ENCODE data around the gene PTH2R.

PTH2R gene

DNA sequence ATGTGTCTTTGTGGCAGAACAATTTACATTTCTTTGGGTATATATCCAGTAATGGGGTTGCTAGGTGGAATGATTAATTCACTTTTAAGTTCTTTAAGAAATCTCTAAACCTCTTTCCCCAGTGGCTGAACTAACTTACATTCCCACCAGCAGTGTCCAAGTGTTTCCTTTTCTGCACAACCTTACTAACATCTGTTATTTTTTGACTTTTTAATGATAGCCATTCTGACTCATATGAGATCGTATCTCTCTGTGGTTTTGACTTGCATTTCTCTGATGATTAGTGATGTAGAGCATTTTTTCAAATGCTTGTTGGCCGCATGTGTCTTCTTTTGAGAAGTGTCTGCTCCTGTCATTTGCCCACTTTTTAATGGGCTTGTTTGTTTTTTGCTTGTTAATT lies 43.1 kb upstream of the PTH2R start:
- no peaks in the 10 kb centered on the region for H3F3A ChIP-seq (ENCODE audit: control insufficient read depth, insufficient read depth)
- no peak overlapping the region for H3K4me2 ChIP-seq (ENCODE audit: low read length)
- peaks cover 4% of the 10 kb centered on the region for H3K9me3 ChIP-seq (ENCODE audit: control insufficient read depth, insufficient read depth, low read length)
- no peak for TF ChIP-seq EZH2phosphoT487 (IDR thresholded peaks at IDR 0.05; ENCODE audit: borderline replicate concordance, low read length)
- H3K4me1 ChIP-seq (ENCODE audit: control insufficient read depth, low read length) = peaks cover 5% of the 10 kb centered on the region
- H3K36me3 ChIP-seq (ENCODE audit: control insufficient read depth, low read length) = no peaks in the 10 kb centered on the region
- H3K79me2 ChIP-seq (ENCODE audit: control insufficient read depth, low read length) = no peaks in the 10 kb centered on the region
- no peaks in the 10 kb centered on the region for H3K9me2 ChIP-seq (replicated peaks; ENCODE audit: control insufficient read depth, low read length)
- no peak overlapping the region for H3K27ac ChIP-seq (ENCODE audit: low read depth, low read length)
- H3K27me3 ChIP-seq (ENCODE audit: control insufficient read depth, low read length) = no peaks in the 10 kb centered on the region
- no peak overlapping the region for H3K4me3 ChIP-seq (ENCODE audit: low read length)
- no peaks in the 10 kb centered on the region for H4K20me1 ChIP-seq (ENCODE audit: control insufficient read depth, insufficient read depth, low read depth, low read length)

DNA sequence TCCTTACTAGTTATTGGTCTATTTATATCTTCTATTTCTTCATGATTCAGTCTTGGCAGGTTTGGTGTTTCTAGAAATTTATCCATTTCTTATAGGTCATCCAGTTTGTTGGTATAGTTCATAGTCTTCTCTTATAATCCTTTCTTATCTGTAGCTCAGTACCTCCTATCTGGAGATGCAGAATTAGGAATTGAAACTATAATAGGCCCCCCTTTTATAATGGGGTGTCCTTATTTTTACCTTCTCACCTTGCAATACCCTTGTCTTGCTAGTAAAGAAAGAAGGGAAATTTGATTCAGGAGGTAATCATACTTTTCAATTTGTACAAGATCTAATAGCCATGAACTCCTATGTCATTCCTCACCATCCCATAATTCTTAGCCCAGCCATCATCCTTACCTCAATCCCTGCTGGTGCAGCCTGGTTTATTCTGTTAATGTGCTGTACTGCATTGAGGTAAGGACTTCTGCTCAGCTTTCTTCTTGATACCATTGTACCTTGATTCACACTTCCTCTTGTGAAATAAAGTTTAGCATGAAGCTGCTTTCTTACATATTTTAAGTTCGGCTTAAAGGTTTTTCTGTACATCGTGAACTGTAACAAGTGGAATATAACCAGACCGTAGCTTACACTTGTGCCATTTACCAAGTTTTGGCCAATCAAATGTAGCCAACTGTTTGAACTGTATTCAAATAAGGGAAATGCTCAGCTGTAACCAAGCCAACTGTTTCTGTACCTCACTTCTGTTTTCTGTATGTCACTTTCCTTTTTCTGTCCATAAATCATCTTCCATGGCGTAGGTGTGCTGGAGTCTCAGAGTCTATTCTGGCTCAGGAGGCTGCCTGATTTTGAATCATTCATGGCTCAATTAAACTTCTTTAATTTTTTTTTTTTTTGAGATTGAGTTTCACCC lies 40.1 kb upstream of the PTH2R start:
- Histone ChIP-seq H3K4me3 (ENCODE audit: low read length) (no peak overlapping the region), H3K36me3 (ENCODE audit: control insufficient read depth, low read length) (no peaks in the 10 kb centered on the region), H3F3A (ENCODE audit: control insufficient read depth, insufficient read depth) (no peaks in the 10 kb centered on the region), H3K27ac (ENCODE audit: low read depth, low read length) (no peak overlapping the region), H3K9me2 (replicated peaks; ENCODE audit: control insufficient read depth, low read length) (no peaks in the 10 kb centered on the region), H3K4me1 (ENCODE audit: control insufficient read depth, low read length) (peaks cover 5% of the 10 kb centered on the region), H3K27me3 (ENCODE audit: control insufficient read depth, low read length) (no peaks in the 10 kb centered on the region), H3K4me2 (ENCODE audit: low read length) (no peak overlapping the region), H3K9me3 (ENCODE audit: control insufficient read depth, insufficient read depth, low read length) (peaks cover 4% of the 10 kb centered on the region), H4K20me1 (ENCODE audit: control insufficient read depth, insufficient read depth, low read depth, low read length) (no peaks in the 10 kb centered on the region), H3K79me2 (ENCODE audit: control insufficient read depth, low read length) (no peaks in the 10 kb centered on the region)
- TF ChIP-seq, protein P1, sequence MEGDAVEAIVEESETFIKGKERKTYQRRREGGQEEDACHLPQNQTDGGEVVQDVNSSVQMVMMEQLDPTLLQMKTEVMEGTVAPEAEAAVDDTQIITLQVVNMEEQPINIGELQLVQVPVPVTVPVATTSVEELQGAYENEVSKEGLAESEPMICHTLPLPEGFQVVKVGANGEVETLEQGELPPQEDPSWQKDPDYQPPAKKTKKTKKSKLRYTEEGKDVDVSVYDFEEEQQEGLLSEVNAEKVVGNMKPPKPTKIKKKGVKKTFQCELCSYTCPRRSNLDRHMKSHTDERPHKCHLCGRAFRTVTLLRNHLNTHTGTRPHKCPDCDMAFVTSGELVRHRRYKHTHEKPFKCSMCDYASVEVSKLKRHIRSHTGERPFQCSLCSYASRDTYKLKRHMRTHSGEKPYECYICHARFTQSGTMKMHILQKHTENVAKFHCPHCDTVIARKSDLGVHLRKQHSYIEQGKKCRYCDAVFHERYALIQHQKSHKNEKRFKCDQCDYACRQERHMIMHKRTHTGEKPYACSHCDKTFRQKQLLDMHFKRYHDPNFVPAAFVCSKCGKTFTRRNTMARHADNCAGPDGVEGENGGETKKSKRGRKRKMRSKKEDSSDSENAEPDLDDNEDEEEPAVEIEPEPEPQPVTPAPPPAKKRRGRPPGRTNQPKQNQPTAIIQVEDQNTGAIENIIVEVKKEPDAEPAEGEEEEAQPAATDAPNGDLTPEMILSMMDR (IDR thresholded peaks at IDR 0.05; ENCODE audit: low read depth, low read length, poor library complexity, severe bottlenecking) = no peak
- no peak for TF ChIP-seq EZH2phosphoT487 (IDR thresholded peaks at IDR 0.05; ENCODE audit: borderline replicate concordance, low read length)

DNA sequence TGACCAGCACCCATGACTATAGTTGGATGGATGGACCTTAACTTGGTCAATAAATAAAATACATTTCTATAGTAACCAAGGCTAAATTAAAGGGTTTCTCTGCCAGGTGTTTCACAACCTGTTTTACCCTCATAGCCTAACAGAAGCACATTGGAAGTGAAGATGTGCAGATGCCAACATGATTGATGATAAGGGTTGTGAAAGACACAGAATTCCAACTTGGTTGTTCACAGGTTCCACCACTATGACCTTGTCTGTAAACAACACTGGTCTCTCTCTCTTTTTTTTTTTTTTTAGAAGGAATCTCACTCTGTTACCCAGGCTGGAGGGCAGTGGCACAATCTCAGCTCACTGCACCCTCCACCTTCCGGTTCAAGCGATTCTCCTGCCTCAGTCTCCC lies 37.5 kb upstream of the PTH2R start:
- H3K4me3 ChIP-seq (ENCODE audit: low read length) = no peak overlapping the region
- H3K9me2 ChIP-seq (replicated peaks; ENCODE audit: control insufficient read depth, low read length) = no peaks in the 10 kb centered on the region
- no peaks in the 10 kb centered on the region for H4K20me1 ChIP-seq (ENCODE audit: control insufficient read depth, insufficient read depth, low read depth, low read length)
- TF ChIP-seq EZH2phosphoT487 (IDR thresholded peaks at IDR 0.05; ENCODE audit: borderline replicate concordance, low read length) = no peak
- TF ChIP-seq, protein P1 (IDR thresholded peaks at IDR 0.05; ENCODE audit: low read depth, low read length, poor library complexity, severe bottlenecking) = no peak
- no peaks in the 10 kb centered on the region for H3K36me3 ChIP-seq (ENCODE audit: control insufficient read depth, low read length)
- H3K4me1 ChIP-seq (ENCODE audit: control insufficient read depth, low read length) = peaks cover 5% of the 10 kb centered on the region
- H3F3A ChIP-seq (ENCODE audit: control insufficient read depth, insufficient read depth) = no peaks in the 10 kb centered on the region
- peaks cover 4% of the 10 kb centered on the region for H3K9me3 ChIP-seq (ENCODE audit: control insufficient read depth, insufficient read depth, low read length)
- H3K79me2 ChIP-seq (ENCODE audit: control insufficient read depth, low read length) = no peaks in the 10 kb centered on the region
- H3K27ac ChIP-seq (ENCODE audit: low read depth, low read length) = no peak overlapping the region
- no peaks in the 10 kb centered on the region for H3K27me3 ChIP-seq (ENCODE audit: control insufficient read depth, low read length)
- no peak overlapping the region for H3K4me2 ChIP-seq (ENCODE audit: low read length)

Measured in DOHH2 (cell line).